Esophagus (tissue), 2 donors: ENCODE data around the gene ANO3. TPM values are rescaled to one million over a fixed set of nuclear protein-coding genes. Genes with fewer than 3 reads are reported as not detected.

Experiments used
- H3K27ac ChIP-seq, 2 donors: one replicate each; pipeline ENCODE4 v1.5.1; 2013; ENCODE audit warnings: low read depth in 2 of 2, mild to moderate bottlenecking in 2 of 2, inconsistent platforms in 1 of 2, low read length in 1 of 2, moderate library complexity in 1 of 2
- H3K27me3 ChIP-seq, 2 donors: one replicate each; pipeline ENCODE4 v1.6.1; 2013; ENCODE audit warnings: low read length in 2 of 2, control low read depth in 1 of 2, mild to moderate bottlenecking in 1 of 2; ENCODE audit not compliant: insufficient read depth in 2 of 2, control insufficient read depth in 1 of 2
- H3K36me3 ChIP-seq, 2 donors: one replicate each; pipeline ENCODE4 v1.6.1; 2013; ENCODE audit warnings: low read length in 1 of 2; ENCODE audit not compliant: control insufficient read depth in 2 of 2, insufficient read depth in 2 of 2
- H3K4me1 ChIP-seq, 2 donors: one replicate each; pipeline ENCODE4 v1.6.1; 2013; ENCODE audit warnings: low read length in 1 of 2; ENCODE audit not compliant: control insufficient read depth in 2 of 2, insufficient read depth in 2 of 2
- H3K4me3 ChIP-seq, 2 donors: one replicate each; pipeline ENCODE4 v1.5.1; 2013; ENCODE audit warnings: low read length in 2 of 2, mild to moderate bottlenecking in 2 of 2, low read depth in 1 of 2, moderate library complexity in 1 of 2
- H3K9me3 ChIP-seq, 2 donors: one replicate each; pipeline ENCODE4 v1.6.1; 2013; ENCODE audit warnings: mild to moderate bottlenecking in 2 of 2, low read depth in 1 of 2, low read length in 1 of 2, moderate library complexity in 1 of 2; ENCODE audit not compliant: control insufficient read depth in 2 of 2, insufficient read depth in 1 of 2
- WGBS, 2 donors: extraction: QIAGEN DNeasy Blood & Tissue Kit; methylation state at CpG; one replicate each; pipeline ENCODE4 v1.1.7; 2013; 5-methylcytosine and 5-hydroxymethylcytosine counted together
- polyA plus RNA-seq, 2 donors: library from polyadenylated mRNA; stranded (reverse); fragments of 200-250 nt; gene quantifications; one replicate each; pipeline ENCODE4 v1.2.3, GENCODE V29; 2013
- donor health status: healthy with polysubstance abuse.
- donor health status: Bipolar disorder and iron deficiency.

Gene ANO3
- polyA plus RNA-seq, 2 donors = 0.01 TPM; not detected in 1

GRCh38 chr11:26665946-26666345 lies 334.0 kb downstream of the ANO3 start:
- Histone ChIP-seq H3K4me3 (no peak overlapping the region), H3K9me3 (no peaks in the 10 kb centered on the region), H3K27ac (no peak overlapping the region), H3K4me1 (no peaks in the 10 kb centered on the region), H3K36me3 (no peaks in the 10 kb centered on the region), H3K27me3 (no peaks in the 10 kb centered on the region)
- 65 to 77% methylated on average over 1 of the region's 1 CpG for WGBS, 2 donors

GRCh38 chr11:26675233-26675928 lies 343.5 kb downstream of the ANO3 start:
- WGBS, 2 donors = 58% methylated on average over 2 of the region's 2 CpGs
- no peak overlapping the region for H3K4me3 ChIP-seq
- H3K36me3 ChIP-seq = no peaks in the 10 kb centered on the region
- H3K27me3 ChIP-seq = no peaks in the 10 kb centered on the region
- H3K27ac ChIP-seq = no peak overlapping the region
- H3K9me3 ChIP-seq = no peaks in the 10 kb centered on the region
- H3K4me1 ChIP-seq = no peaks in the 10 kb centered on the region

- no peak overlapping the region for H3K4me3 ChIP-seq
- H3K27ac ChIP-seq = no peak overlapping the region
- H3K27me3 ChIP-seq = no peaks in the 10 kb centered on the region
- 40 to 47% methylated on average over 2 of the region's 2 CpGs for WGBS, 2 donors
- H3K4me1 ChIP-seq = no peaks in the 10 kb centered on the region
- H3K9me3 ChIP-seq = no peaks in the 10 kb centered on the region
- H3K36me3 ChIP-seq = no peaks in the 10 kb centered on the region
Measured at GRCh38 chr11:26676641-26677040, 344.7 kb downstream of the ANO3 start.

GRCh38 chr11:26677566-26677965 lies 345.6 kb downstream of the ANO3 start:
- H3K36me3 ChIP-seq = no peaks in the 10 kb centered on the region
- H3K27me3 ChIP-seq = no peaks in the 10 kb centered on the region
- H3K4me3 ChIP-seq = no peak overlapping the region
- H3K9me3 ChIP-seq = no peaks in the 10 kb centered on the region
- H3K4me1 ChIP-seq = no peaks in the 10 kb centered on the region
- no peak overlapping the region for H3K27ac ChIP-seq

- Histone ChIP-seq H3K4me1 (no peaks in the 10 kb centered on the region), H3K9me3 (no peaks in the 10 kb centered on the region), H3K36me3 (no peaks in the 10 kb centered on the region), H3K4me3 (no peak overlapping the region), H3K27me3 (no peaks in the 10 kb centered on the region), H3K27ac (no peak overlapping the region)
- 82 to 84% methylated on average over 1 of the region's 1 CpG for WGBS, 2 donors
Measured at GRCh38 chr11:26687351-26687750, 355.4 kb downstream of the ANO3 start.

- Histone ChIP-seq H3K9me3 (no peaks in the 10 kb centered on the region), H3K27me3 (no peaks in the 10 kb centered on the region), H3K36me3 (no peaks in the 10 kb centered on the region), H3K4me3 (no peak overlapping the region), H3K4me1 (no peaks in the 10 kb centered on the region), H3K27ac (no peak overlapping the region)
- WGBS, 2 donors = 84 to 86% methylated on average over 4 of the region's 4 CpGs
Measured at GRCh38 chr11:26688701-26689100, 356.8 kb downstream of the ANO3 start.

GRCh38 chr11:26696330-26696729 lies 364.4 kb downstream of the ANO3 start:
- no peaks in the 10 kb centered on the region for H3K4me1 ChIP-seq
- H3K27me3 ChIP-seq = no peaks in the 10 kb centered on the region
- H3K4me3 ChIP-seq = no peak overlapping the region
- H3K36me3 ChIP-seq = no peaks in the 10 kb centered on the region
- H3K27ac ChIP-seq = no peak overlapping the region
- no peaks in the 10 kb centered on the region for H3K9me3 ChIP-seq
- WGBS, 2 donors = 54 to 68% methylated on average over 3 of the region's 3 CpGs

GRCh38 chr11:26698224-26698623 lies 366.3 kb downstream of the ANO3 start:
- no peak overlapping the region for H3K27ac ChIP-seq
- H3K4me3 ChIP-seq = no peak overlapping the region
- H3K4me1 ChIP-seq = no peaks in the 10 kb centered on the region
- H3K36me3 ChIP-seq = no peaks in the 10 kb centered on the region
- no peaks in the 10 kb centered on the region for H3K27me3 ChIP-seq
- H3K9me3 ChIP-seq = no peaks in the 10 kb centered on the region
- 81 to 92% methylated on average over 2 of the region's 2 CpGs for WGBS, 2 donors

- 72 to 85% methylated on average over 3 of the region's 3 CpGs for WGBS, 2 donors
- H3K9me3 ChIP-seq = no peaks in the 10 kb centered on the region
Measured at GRCh38 chr11:26700574-26701235, 368.8 kb downstream of the ANO3 start.

GRCh38 chr11:26702406-26702805 lies 370.5 kb downstream of the ANO3 start:
- Histone ChIP-seq H3K4me3 (no peak overlapping the region), H3K27ac (no peak overlapping the region), H3K4me1 (no peaks in the 10 kb centered on the region), H3K9me3 (no peaks in the 10 kb centered on the region), H3K27me3 (no peaks in the 10 kb centered on the region), H3K36me3 (no peaks in the 10 kb centered on the region)

More at GRCh38 chr11:26700574-26701235, 368.8 kb downstream of the ANO3 start:
- H3K36me3 ChIP-seq = no peaks in the 10 kb centered on the region
- no peak overlapping the region for H3K4me3 ChIP-seq
- no peak overlapping the region for H3K27ac ChIP-seq
- no peaks in the 10 kb centered on the region for H3K27me3 ChIP-seq
- no peaks in the 10 kb centered on the region for H3K4me1 ChIP-seq
